Activated naive CD8-positive, alpha-beta T cell treated with anti-CD3 and anti-CD28 coated beads, Interleukin-2, amount 10 ng/mL, durations not matched to agents 7 days and 5 days (primary cell): ENCODE data around the gene KIF26B. TPM values are rescaled to one million over a fixed set of nuclear protein-coding genes. Genes with fewer than 3 reads are reported as not detected.

ENCODE experiments used
- ATAC-seq: fragments of 150-1000 bp; cut with Tn5 transposase; one replicate; pipeline ENCODE4 v1.10.0; 2021; ENCODE audit warnings: low read depth, moderate library complexity
- POLR2A ChIA-PET: fragments of 350-600 bp; sonication (Branson Sonifier 250); formaldehyde crosslinking; loops from one replicate; lab custom pipeline; 2021; ENCODE audit warnings: antibody characterized with exemption; lab: Charles Lee
- DNase-seq: peaks from one replicate; pipeline ENCODE4 v3.0.0; 2021
- H3K27ac Mint-ChIP-seq: one replicate; pipeline ENCODE4 v1.8.0; 2022; ENCODE audit warnings: mild to moderate bottlenecking, mixed read lengths
- H3K27me3 Mint-ChIP-seq: one replicate; pipeline ENCODE4 v1.8.0; 2022; ENCODE audit warnings: mild to moderate bottlenecking, moderate library complexity, mixed read lengths
- H3K36me3 Mint-ChIP-seq: one replicate; pipeline ENCODE4 v1.8.0; 2021; ENCODE audit warnings: mild to moderate bottlenecking, mixed read lengths
- H3K4me1 Mint-ChIP-seq: one replicate; pipeline ENCODE4 v1.8.0; 2021; ENCODE audit warnings: mixed read lengths
- H3K4me3 Mint-ChIP-seq: one replicate; pipeline ENCODE4 v1.8.0; 2022; ENCODE audit warnings: mild to moderate bottlenecking, moderate library complexity, mixed read lengths
- H3K9me3 Mint-ChIP-seq: one replicate; pipeline ENCODE4 v1.8.0; 2021; ENCODE audit warnings: mixed read lengths
- total RNA-seq, 2 experiments: library from RNA; stranded (reverse); gene quantifications; one replicate each; pipeline ENCODE4 v1.2.3, GENCODE V29; 2021

The KIF26B gene
- total RNA-seq, 2 experiments from 2014 or later, result 0.14 TPM; not detected in 1

- Mint-ChIP-seq H3K27ac (no peak overlapping the region), H3K27me3 (no peaks in the 10 kb centered on the region), H3K4me1 (no peaks in the 10 kb centered on the region), H3K36me3 (peaks cover 6% of the 10 kb centered on the region), H3K9me3 (peaks cover 10% of the 10 kb centered on the region), H3K4me3 (no peak overlapping the region)
- POLR2A ChIA-PET, result no interaction called here
- no peak for DNase-seq
- ATAC-seq, result no peak
These were observed 588.1 kb downstream of the KIF26B start for GRCh38 chr1:245742896-245743295.

- Mint-ChIP-seq H3K9me3 (peaks cover 14% of the 10 kb centered on the region), H3K27ac (no peak overlapping the region), H3K4me3 (no peak overlapping the region), H3K36me3 (peaks cover 12% of the 10 kb centered on the region), H3K4me1 (no peaks in the 10 kb centered on the region), H3K27me3 (no peaks in the 10 kb centered on the region)
- no peak for DNase-seq
- POLR2A ChIA-PET, result no interaction called here
- no peak for ATAC-seq
These were observed 593.5 kb downstream of the KIF26B start for GRCh38 chr1:245748240-245748639.

GRCh38 chr1:245748646-245749045, 593.9 kb downstream of the KIF26B start:
- no peak overlapping the region for H3K4me3 Mint-ChIP-seq
- no peak for ATAC-seq
- peaks cover 12% of the 10 kb centered on the region for H3K36me3 Mint-ChIP-seq
- peaks cover 14% of the 10 kb centered on the region for H3K9me3 Mint-ChIP-seq
- DNase-seq, result no peak
- no peaks in the 10 kb centered on the region for H3K4me1 Mint-ChIP-seq
- no peak overlapping the region for H3K27ac Mint-ChIP-seq
- no peaks in the 10 kb centered on the region for H3K27me3 Mint-ChIP-seq
- POLR2A ChIA-PET, result no interaction called here

- POLR2A ChIA-PET, result no interaction called here
- H3K4me1 Mint-ChIP-seq, result no peaks in the 10 kb centered on the region
- H3K36me3 Mint-ChIP-seq, result peaks cover 12% of the 10 kb centered on the region
- ATAC-seq (no peak), DNase-seq (no peak)
- H3K4me3 Mint-ChIP-seq, result no peak overlapping the region
- no peaks in the 10 kb centered on the region for H3K27me3 Mint-ChIP-seq
- H3K9me3 Mint-ChIP-seq, result peaks cover 14% of the 10 kb centered on the region
- no peak overlapping the region for H3K27ac Mint-ChIP-seq
These were observed 594.3 kb downstream of the KIF26B start for GRCh38 chr1:245749053-245749452.

- no peaks in the 10 kb centered on the region for H3K4me1 Mint-ChIP-seq
- H3K9me3 Mint-ChIP-seq, result peaks cover 11% of the 10 kb centered on the region
- no peaks in the 10 kb centered on the region for H3K27me3 Mint-ChIP-seq
- H3K36me3 Mint-ChIP-seq, result peaks cover 10% of the 10 kb centered on the region
- no peak overlapping the region for H3K4me3 Mint-ChIP-seq
- ATAC-seq (no peak), DNase-seq (no peak)
- H3K27ac Mint-ChIP-seq, result no peak overlapping the region
- POLR2A ChIA-PET, result no interaction called here
These were observed 595.5 kb downstream of the KIF26B start for GRCh38 chr1:245750261-245750660.

GRCh38 chr1:245751116-245751515, 596.3 kb downstream of the KIF26B start:
- H3K27ac Mint-ChIP-seq, result no peak overlapping the region
- POLR2A ChIA-PET, result no interaction called here

GRCh38 chr1:245751726-245752470, 597.1 kb downstream of the KIF26B start:
- H3K9me3 Mint-ChIP-seq, result peaks cover 8% of the 10 kb centered on the region

More at GRCh38 chr1:245751116-245751515, 596.3 kb downstream of the KIF26B start:
- DNase-seq (no peak), ATAC-seq (no peak)
- Mint-ChIP-seq H3K4me1 (no peaks in the 10 kb centered on the region), H3K4me3 (no peak overlapping the region), H3K9me3 (peaks cover 8% of the 10 kb centered on the region), H3K27me3 (no peaks in the 10 kb centered on the region), H3K36me3 (peaks cover 10% of the 10 kb centered on the region)

GRCh38 chr1:245752561-245752960, 597.8 kb downstream of the KIF26B start:
- ATAC-seq (no peak), DNase-seq (no peak)
- POLR2A ChIA-PET, result no interaction called here
- no peaks in the 10 kb centered on the region for H3K4me1 Mint-ChIP-seq
- H3K27me3 Mint-ChIP-seq, result no peaks in the 10 kb centered on the region
- peaks cover 4% of the 10 kb centered on the region for H3K9me3 Mint-ChIP-seq
- H3K4me3 Mint-ChIP-seq, result no peak overlapping the region
- no peak overlapping the region for H3K27ac Mint-ChIP-seq
- H3K36me3 Mint-ChIP-seq, result peaks cover 6% of the 10 kb centered on the region

More at GRCh38 chr1:245751726-245752470, 597.1 kb downstream of the KIF26B start:
- POLR2A ChIA-PET, result no interaction called here
- DNase-seq (no peak), ATAC-seq (no peak)
- no peak overlapping the region for H3K4me3 Mint-ChIP-seq
- H3K4me1 Mint-ChIP-seq, result no peaks in the 10 kb centered on the region
- peaks cover 10% of the 10 kb centered on the region for H3K36me3 Mint-ChIP-seq
- no peak overlapping the region for H3K27ac Mint-ChIP-seq
- no peaks in the 10 kb centered on the region for H3K27me3 Mint-ChIP-seq

GRCh38 chr1:245753807-245754206, 599.0 kb downstream of the KIF26B start:
- H3K27ac Mint-ChIP-seq, result no peak overlapping the region
- no peak overlapping the region for H3K4me3 Mint-ChIP-seq
- DNase-seq (no peak), ATAC-seq (no peak)
- no peaks in the 10 kb centered on the region for H3K27me3 Mint-ChIP-seq
- no peaks in the 10 kb centered on the region for H3K4me1 Mint-ChIP-seq
- POLR2A ChIA-PET, result no interaction called here
- peaks cover 5% of the 10 kb centered on the region for H3K36me3 Mint-ChIP-seq
- H3K9me3 Mint-ChIP-seq, result peaks cover 6% of the 10 kb centered on the region

- H3K36me3 Mint-ChIP-seq, result peaks cover 2% of the 10 kb centered on the region
- H3K4me3 Mint-ChIP-seq, result no peak overlapping the region
- POLR2A ChIA-PET, result no interaction called here
- no peak overlapping the region for H3K27ac Mint-ChIP-seq
- no peak for ATAC-seq
- no peak for DNase-seq
- no peaks in the 10 kb centered on the region for H3K27me3 Mint-ChIP-seq
- H3K4me1 Mint-ChIP-seq, result no peaks in the 10 kb centered on the region
- peaks cover 6% of the 10 kb centered on the region for H3K9me3 Mint-ChIP-seq
These were observed 599.7 kb downstream of the KIF26B start for GRCh38 chr1:245754463-245754961.
